ENCODE data around the gene MYADM. TPM values are rescaled to one million over a fixed set of nuclear protein-coding genes. Genes with fewer than 3 reads are reported as not detected.

Gene MYADM
- 35.5 and 42.6 TPM in 2 replicates for total RNA-seq

GRCh38 chr19:53867225-53868090 is at the start of gene MYADM:
Gene MYADM, plus strand, starts transcription at chr19:53867883. Its CDS starts 5,647 bp downstream, at chr19:53873530.

GRCh38 chr19:53824134-53824611 is 43.5 kb upstream of the MYADM start, which contains the start of gene NLRP12:
Gene NLRP12, minus strand, starts transcription at chr19:53824314. Its CDS starts 140 bp downstream, at chr19:53824174.

GRCh38 chr19:53881482-53882390 is 14.1 kb downstream of the MYADM start, which contains the start of gene PRKCG:
Gene PRKCG, plus strand, starts transcription at chr19:53882197. Its CDS starts 298 bp downstream, at chr19:53882495.

GRCh38 chr19:53908935-53909415 is 41.3 kb downstream of the MYADM start, which contains the start of gene CACNG7:
Gene CACNG7, plus strand, starts transcription at chr19:53909278. Its CDS starts 3,554 bp downstream, at chr19:53912832.

Other genes with a start within 250 kb of the MYADM start
- not detected in 2 replicates for gene DPRX, start 235.9 kb upstream of the MYADM start, total RNA-seq
- not detected in 2 replicates for gene NLRP12, start 43.6 kb upstream of the MYADM start, total RNA-seq
- 0.12 TPM in 1 of 2 replicates, not detected in the other for gene PRKCG, start 14.3 kb downstream of the MYADM start, total RNA-seq
- not detected in 2 replicates for gene CACNG7, start 41.4 kb downstream of the MYADM start, total RNA-seq
- not detected in 2 replicates for gene CACNG8, start 95.1 kb downstream of the MYADM start, total RNA-seq
- gene CACNG6, start 123.8 kb downstream of the MYADM start, total RNA-seq, result not detected in 2 replicates
- gene VSTM1, start 196.0 kb downstream of the MYADM start, total RNA-seq, result not detected in 2 replicates
- gene TARM1, start 213.5 kb downstream of the MYADM start, total RNA-seq, result not detected in 2 replicates
- gene OSCAR, start 232.9 kb downstream of the MYADM start, total RNA-seq, result 0.16 and 0.36 TPM in 2 replicates
- gene NDUFA3, start 235.0 kb downstream of the MYADM start, total RNA-seq, result 5.7 and 6.2 TPM in 2 replicates
- gene TFPT, start 247.8 kb downstream of the MYADM start, total RNA-seq, result 7.7 and 9.7 TPM in 2 replicates
- 41.4 and 44.5 TPM in 2 replicates for gene PRPF31, start 247.9 kb downstream of the MYADM start, total RNA-seq

Measured in hair follicle dermal papilla cell (primary cell).